HUES64 (cell line): ENCODE results near the gene CYSTM1.

ENCODE experiments used
- H3K27ac ChIP-seq: 2 replicates; pipeline ENCODE4 v1.7.0; 2013; ENCODE audit warnings: low read depth, low read length, inconsistent platforms
- H3K27me3 ChIP-seq: 2 replicates; pipeline ENCODE4 v1.6.1; 2013; ENCODE audit warnings: mild to moderate bottlenecking, low read length; ENCODE audit not compliant: insufficient read depth
- H3K36me3 ChIP-seq: 2 replicates; pipeline ENCODE4 v1.6.1; 2013; ENCODE audit warnings: mild to moderate bottlenecking, low read length; ENCODE audit not compliant: insufficient read depth
- H3K4me1 ChIP-seq: 2 replicates; pipeline ENCODE4 v1.6.1; 2013; ENCODE audit warnings: mild to moderate bottlenecking, low read length, moderate library complexity; ENCODE audit not compliant: insufficient read depth
- H3K4me3 ChIP-seq: 2 replicates; pipeline ENCODE4 v1.5.1; 2013; ENCODE audit warnings: mild to moderate bottlenecking, low read length, moderate library complexity
- H3K9ac ChIP-seq: 2 replicates; pipeline ENCODE4 v1.6.1; 2013; ENCODE audit warnings: mild to moderate bottlenecking, low read depth, low read length
- H3K9me3 ChIP-seq: 2 replicates; pipeline ENCODE4 v1.6.1; 2013; ENCODE audit warnings: low read depth, low read length; ENCODE audit not compliant: insufficient read depth
- WGBS: fragments of 150-250, 120-280 bp; methylation state at CpG from one replicate; pipeline ENCODE4 v1.1.7; 2013; ENCODE audit warnings: missing lambda C conversion rate; 5-methylcytosine and 5-hydroxymethylcytosine counted together

CYSTM1 gene

DNA sequence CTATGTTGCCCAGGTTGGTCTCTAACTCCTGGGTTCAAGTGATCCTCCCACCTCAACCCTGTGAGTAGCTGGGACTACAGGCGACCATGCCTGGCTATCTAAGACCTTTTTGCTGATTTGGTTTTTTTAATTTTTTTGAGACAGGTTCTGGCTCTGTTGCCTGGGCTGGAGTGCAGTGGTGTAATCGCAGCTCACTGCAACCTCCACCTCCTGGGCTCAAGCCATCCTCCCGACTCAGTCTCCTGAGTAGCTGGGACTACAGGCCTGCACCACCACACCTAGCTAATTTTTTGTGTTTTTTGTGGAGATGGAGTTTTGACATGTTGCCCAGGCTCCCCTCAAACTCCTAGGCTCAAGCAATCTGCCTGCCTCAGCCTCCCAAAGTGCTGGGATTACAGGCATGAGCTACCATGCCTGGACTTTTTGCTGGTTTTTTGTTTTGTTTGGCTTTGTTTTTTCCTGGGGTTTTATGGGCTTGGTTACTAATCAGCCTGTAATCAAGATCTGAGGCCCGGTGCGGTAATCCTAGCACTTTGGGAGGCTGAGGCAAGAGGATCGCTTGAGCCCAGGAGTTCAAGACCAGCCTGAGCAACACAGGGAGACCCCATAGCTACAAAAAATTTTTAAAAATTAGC is 3.6 kb downstream of the CYSTM1 start:
- H3K9me3 ChIP-seq, result no peaks in the 10 kb centered on the region
- H3K9ac ChIP-seq, result no peak overlapping the region
- no peak overlapping the region for H3K4me3 ChIP-seq
- peaks cover 5% of the 10 kb centered on the region; the same call in 1 of the 2 replicates for H3K27me3 ChIP-seq
- 91% methylated on average over 6 of the region's 6 CpGs for WGBS
- no peak overlapping the region for H3K27ac ChIP-seq
- no peaks in the 10 kb centered on the region for H3K36me3 ChIP-seq
- peaks cover 25% of the 10 kb centered on the region for H3K4me1 ChIP-seq

- Histone ChIP-seq H3K9ac (no peak overlapping the region), H3K9me3 (no peaks in the 10 kb centered on the region), H3K27ac (no peak overlapping the region), H3K4me3 (no peak overlapping the region), H3K27me3 (no peaks in the 10 kb centered on the region), H3K36me3 (no peaks in the 10 kb centered on the region), H3K4me1 (peaks cover 19% of the 10 kb centered on the region)
- 84% methylated on average over 5 of the region's 5 CpGs for WGBS
Measured at GRCh38 chr5:140181002-140181483, 6.1 kb downstream of the CYSTM1 start.

- Histone ChIP-seq H3K4me1 (peaks cover 15% of the 10 kb centered on the region; the same call in 1 of the 2 replicates), H3K27ac (no peak overlapping the region), H3K36me3 (no peaks in the 10 kb centered on the region), H3K9ac (no peak overlapping the region), H3K4me3 (no peak overlapping the region), H3K27me3 (no peaks in the 10 kb centered on the region), H3K9me3 (no peaks in the 10 kb centered on the region)
- WGBS, result 81% methylated on average over 3 of the region's 3 CpGs
Measured at GRCh38 chr5:140181525-140181924, 6.5 kb downstream of the CYSTM1 start.

- Histone ChIP-seq H3K4me3 (no peak overlapping the region), H3K9me3 (no peaks in the 10 kb centered on the region), H3K27me3 (no peaks in the 10 kb centered on the region), H3K9ac (no peak overlapping the region), H3K27ac (no peak overlapping the region), H3K4me1 (peaks cover 15% of the 10 kb centered on the region; the same call in 1 of the 2 replicates), H3K36me3 (no peaks in the 10 kb centered on the region)
- 91% methylated on average over 1 of the region's 2 CpGs for WGBS
Measured at GRCh38 chr5:140182075-140182711, 7.2 kb downstream of the CYSTM1 start.

GRCh38 chr5:140182803-140183367 is 7.9 kb downstream of the CYSTM1 start:
- no peak overlapping the region; the same call in 1 of the 2 replicates for H3K27ac ChIP-seq
- H3K9me3 ChIP-seq, result no peaks in the 10 kb centered on the region
- 55% methylated on average over 5 of the region's 5 CpGs for WGBS
- no peak overlapping the region for H3K4me3 ChIP-seq
- no peak overlapping the region for H3K9ac ChIP-seq
- no peaks in the 10 kb centered on the region for H3K36me3 ChIP-seq
- peaks cover 15% of the 10 kb centered on the region; the same call in 1 of the 2 replicates for H3K4me1 ChIP-seq
- no peaks in the 10 kb centered on the region for H3K27me3 ChIP-seq

DNA sequence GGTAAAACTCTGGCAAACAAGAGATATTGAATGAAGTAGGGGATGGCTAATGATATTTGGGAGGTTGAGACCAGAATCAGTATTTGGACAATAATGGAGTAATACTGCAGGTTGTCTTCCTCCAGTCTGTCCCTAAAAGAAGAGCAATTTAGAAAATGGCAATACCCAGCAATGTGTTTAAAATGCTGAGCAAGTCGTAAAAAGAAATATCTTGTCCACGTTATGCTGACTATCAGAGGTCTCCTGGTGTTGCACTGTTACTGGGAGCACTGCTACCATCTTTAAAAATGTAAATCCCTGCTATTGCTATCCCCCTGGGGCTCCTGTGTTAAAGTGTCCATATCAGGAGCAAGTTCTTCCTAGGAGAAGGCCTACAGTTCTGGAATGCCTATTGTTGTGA is 10.4 kb downstream of the CYSTM1 start:
- Histone ChIP-seq H3K27ac (no peak overlapping the region), H3K36me3 (no peaks in the 10 kb centered on the region), H3K4me3 (no peak overlapping the region), H3K9me3 (no peaks in the 10 kb centered on the region), H3K9ac (no peak overlapping the region), H3K27me3 (no peaks in the 10 kb centered on the region), H3K4me1 (peaks cover 16% of the 10 kb centered on the region; the same call in 1 of the 2 replicates)
- WGBS, result 85% methylated on average over 2 of the region's 2 CpGs

- Histone ChIP-seq H3K4me1 (peaks cover 25% of the 10 kb centered on the region), H3K9ac (no peak overlapping the region), H3K9me3 (no peaks in the 10 kb centered on the region), H3K36me3 (no peaks in the 10 kb centered on the region), H3K27ac (no peak overlapping the region), H3K4me3 (no peak overlapping the region), H3K27me3 (no peaks in the 10 kb centered on the region)
- WGBS, result 93% methylated on average over 2 of the region's 5 CpGs
Measured at GRCh38 chr5:140186267-140186671, 11.3 kb downstream of the CYSTM1 start.

GRCh38 chr5:140189253-140189652 is 14.3 kb downstream of the CYSTM1 start:
- no peak overlapping the region for H3K4me3 ChIP-seq
- H3K27ac ChIP-seq, result no peak overlapping the region
- no peaks in the 10 kb centered on the region for H3K9me3 ChIP-seq
- WGBS, result 100% methylated on average over 2 of the region's 2 CpGs
- no peaks in the 10 kb centered on the region for H3K27me3 ChIP-seq
- no peaks in the 10 kb centered on the region for H3K36me3 ChIP-seq
- H3K9ac ChIP-seq, result no peak overlapping the region
- H3K4me1 ChIP-seq, result peaks cover 23% of the 10 kb centered on the region

GRCh38 chr5:140189977-140190871 is 15.2 kb downstream of the CYSTM1 start:
- 92% methylated on average over 3 of the region's 3 CpGs for WGBS
- H3K27me3 ChIP-seq, result no peaks in the 10 kb centered on the region
- H3K9me3 ChIP-seq, result no peaks in the 10 kb centered on the region
- H3K4me3 ChIP-seq, result no peak overlapping the region
- H3K4me1 ChIP-seq, result peaks cover 23% of the 10 kb centered on the region
- H3K9ac ChIP-seq, result no peak overlapping the region
- H3K36me3 ChIP-seq, result no peaks in the 10 kb centered on the region
- no peak overlapping the region for H3K27ac ChIP-seq

DNA sequence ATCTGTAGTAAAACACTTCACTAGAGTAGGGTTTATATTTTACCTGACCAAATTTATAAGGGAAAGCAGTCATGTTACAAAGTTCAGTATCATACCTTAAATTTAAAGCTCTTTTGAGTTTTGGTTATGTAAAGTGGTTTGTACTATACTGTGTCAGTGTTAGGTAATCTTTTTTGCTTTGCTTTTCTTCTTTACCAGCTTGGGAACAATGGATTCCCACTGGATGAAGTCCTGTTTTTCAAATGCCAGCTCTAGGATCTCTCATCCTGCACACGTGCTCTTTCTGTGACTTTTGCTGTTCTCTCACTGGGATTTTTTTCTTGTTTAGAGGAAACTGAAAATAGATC is 15.9 kb downstream of the CYSTM1 start:
- whole genome bisulfite sequencing, result 0% methylated on average over 1 of the region's 1 CpG
- Histone ChIP-seq H3K36me3 (no peaks in the 10 kb centered on the region), H3K4me1 (peaks cover 23% of the 10 kb centered on the region), H3K27ac (no peak overlapping the region), H3K9me3 (no peaks in the 10 kb centered on the region), H3K27me3 (no peaks in the 10 kb centered on the region), H3K9ac (no peak overlapping the region), H3K4me3 (no peak overlapping the region)
